HTR-8/SVneo (cell line): ENCODE data around the gene FN1.

Source experiments
- DNase-seq: peaks from one replicate; pipeline ENCODE4 v3.0.0; 2011; ENCODE audit warnings: low spot score, mixed read lengths; ENCODE audit not compliant: insufficient read length
- FAIRE-seq: peaks from 2 replicates; lab custom pipeline; 2011; peaks lifted over from hg19 to GRCh38; lab: Jason Lieb, UNC

The FN1 gene

DNA sequence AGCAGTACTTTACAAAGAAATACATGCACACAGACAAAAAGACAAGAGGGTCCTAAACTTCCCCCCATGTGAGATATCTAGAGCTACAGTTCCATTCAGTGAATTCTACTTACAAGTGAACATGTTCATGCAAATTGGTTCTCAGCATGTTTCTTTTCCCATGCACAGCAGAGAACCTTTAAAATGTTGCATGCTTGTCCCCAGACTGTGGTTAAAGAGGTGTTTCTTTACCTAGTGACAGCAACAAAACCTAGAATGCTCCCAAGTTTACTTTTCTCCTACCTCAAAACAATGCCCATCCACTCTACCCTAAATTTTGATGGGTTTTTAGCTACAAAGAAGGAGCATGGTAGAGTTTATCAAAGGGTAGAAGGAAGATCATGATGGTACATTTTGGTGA is 43.7 kb downstream of the FN1 start:
- FAIRE-seq (no peak), DNase-seq (no peak)

DNA sequence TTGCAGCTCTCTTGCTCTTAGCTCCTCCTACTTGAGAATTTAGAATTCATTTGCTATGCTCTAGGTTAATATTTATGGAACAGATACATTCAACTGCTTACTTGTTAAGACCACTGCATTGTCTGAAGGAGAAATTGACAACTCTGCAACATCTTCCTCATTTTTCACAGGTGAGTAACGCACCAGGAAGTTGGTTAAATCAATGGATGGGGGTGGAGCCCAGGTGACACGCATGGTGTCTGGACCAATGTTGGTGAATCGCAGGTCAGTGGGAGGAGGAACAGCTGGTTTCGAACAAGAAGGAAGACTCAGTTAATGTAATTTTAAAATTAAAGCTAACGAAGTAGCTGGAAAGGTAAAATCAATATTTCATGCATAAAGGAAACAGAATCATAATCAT is 44.3 kb downstream of the FN1 start:
- no peak for FAIRE-seq

GRCh38 chr2:215390550-215390913 is 45.3 kb downstream of the FN1 start:
- FAIRE-seq (no peak), DNase-seq (no peak)

More for the DNA sequence above, 44.3 kb downstream of the FN1 start:
- no peak for DNase-seq

GRCh38 chr2:215388002-215388728 is 47.7 kb downstream of the FN1 start:
- no peak for FAIRE-seq
- no peak for DNase-seq

DNA sequence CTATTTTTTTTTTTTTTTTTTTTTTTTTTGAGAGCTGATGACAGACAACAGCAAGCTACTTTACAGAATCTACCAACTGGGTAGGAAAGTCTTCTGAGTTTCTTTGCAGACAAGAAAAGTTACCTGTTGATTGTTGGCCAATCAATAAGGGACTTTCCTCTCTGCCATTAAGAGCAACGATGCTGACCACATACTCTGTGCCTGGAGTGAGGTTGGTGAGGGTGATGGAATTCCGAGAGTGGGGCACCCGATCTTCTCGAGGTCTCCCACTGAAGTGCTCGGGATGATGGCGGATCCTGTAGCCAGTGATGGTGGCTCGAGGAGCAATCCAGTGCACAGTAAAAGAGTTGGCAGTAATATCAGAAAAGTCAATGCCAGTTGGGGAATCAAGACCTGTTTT is 49.3 kb downstream of the FN1 start:
- no peak for DNase-seq

GRCh38 chr2:215384710-215385109 is 51.2 kb downstream of the FN1 start:
- DNase-seq (no peak), FAIRE-seq (no peak)

More for the DNA sequence above, 49.3 kb downstream of the FN1 start:
- FAIRE-seq = no peak

DNA sequence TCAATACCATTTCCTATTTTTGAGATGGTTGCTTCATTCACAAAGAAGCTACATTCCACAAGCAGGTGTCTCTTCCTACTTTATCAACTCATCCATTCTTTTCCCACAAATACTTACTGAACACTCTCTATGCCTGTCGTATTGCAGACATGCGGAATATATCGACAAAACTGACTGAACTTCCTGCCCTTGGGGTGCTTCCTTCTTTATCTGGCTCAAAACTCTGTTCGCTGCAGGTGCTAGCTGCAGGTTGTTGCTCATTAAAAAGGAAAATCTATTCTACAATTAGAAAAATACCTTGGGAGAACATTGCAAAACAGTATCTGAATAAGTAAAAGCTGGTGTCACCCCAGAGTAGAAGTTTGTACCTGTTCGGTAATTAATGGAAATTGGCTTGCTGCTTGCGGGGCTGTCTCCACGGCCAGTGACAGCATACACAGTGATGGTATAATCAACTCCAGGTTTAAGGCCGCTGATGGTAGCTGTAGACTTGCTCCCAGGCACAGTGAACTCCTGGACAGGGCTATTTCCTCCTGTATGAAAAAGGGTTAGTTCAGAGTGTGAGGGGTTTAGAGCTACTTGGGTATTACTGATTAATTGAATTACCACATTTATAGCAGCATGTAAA is 52.1 kb downstream of the FN1 start:
- DNase-seq (no peak), FAIRE-seq (no peak)

DNA sequence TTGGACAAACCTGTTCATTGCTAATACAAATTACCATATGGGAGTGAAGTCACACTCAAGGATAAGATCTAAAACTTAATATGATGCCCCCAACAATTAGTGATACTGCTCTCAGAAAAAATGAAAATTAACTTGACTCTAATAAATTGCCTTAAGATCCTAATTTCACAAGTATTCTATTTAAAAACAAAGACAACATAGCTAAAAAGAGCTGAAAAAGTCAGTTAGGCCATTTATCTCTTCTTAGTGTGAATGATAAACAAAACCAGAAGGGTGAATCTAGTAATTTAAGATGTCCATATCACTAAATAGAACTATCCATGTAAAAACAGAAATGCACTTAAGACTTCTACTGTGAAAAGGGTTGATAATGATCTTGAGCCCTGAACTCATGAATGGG is 53.4 kb downstream of the FN1 start:
- FAIRE-seq = no peak
- no peak for DNase-seq

GRCh38 chr2:215382011-215382410 is 53.9 kb downstream of the FN1 start:
- DNase-seq (no peak), FAIRE-seq (no peak)

- DNase-seq (no peak), FAIRE-seq (no peak)
Measured at GRCh38 chr2:215380699-215381098, 55.2 kb downstream of the FN1 start.

- FAIRE-seq (no peak), DNase-seq (no peak)
Measured at GRCh38 chr2:215379948-215380347, 55.9 kb downstream of the FN1 start.

- DNase-seq (no peak), FAIRE-seq (no peak)
Measured at GRCh38 chr2:215379039-215379438, 56.8 kb downstream of the FN1 start.

GRCh38 chr2:215378045-215378444 is 57.8 kb downstream of the FN1 start:
- DNase-seq (no peak), FAIRE-seq (no peak)

- DNase-seq (no peak), FAIRE-seq (no peak)
Measured at GRCh38 chr2:215377283-215377682, 58.6 kb downstream of the FN1 start.

DNA sequence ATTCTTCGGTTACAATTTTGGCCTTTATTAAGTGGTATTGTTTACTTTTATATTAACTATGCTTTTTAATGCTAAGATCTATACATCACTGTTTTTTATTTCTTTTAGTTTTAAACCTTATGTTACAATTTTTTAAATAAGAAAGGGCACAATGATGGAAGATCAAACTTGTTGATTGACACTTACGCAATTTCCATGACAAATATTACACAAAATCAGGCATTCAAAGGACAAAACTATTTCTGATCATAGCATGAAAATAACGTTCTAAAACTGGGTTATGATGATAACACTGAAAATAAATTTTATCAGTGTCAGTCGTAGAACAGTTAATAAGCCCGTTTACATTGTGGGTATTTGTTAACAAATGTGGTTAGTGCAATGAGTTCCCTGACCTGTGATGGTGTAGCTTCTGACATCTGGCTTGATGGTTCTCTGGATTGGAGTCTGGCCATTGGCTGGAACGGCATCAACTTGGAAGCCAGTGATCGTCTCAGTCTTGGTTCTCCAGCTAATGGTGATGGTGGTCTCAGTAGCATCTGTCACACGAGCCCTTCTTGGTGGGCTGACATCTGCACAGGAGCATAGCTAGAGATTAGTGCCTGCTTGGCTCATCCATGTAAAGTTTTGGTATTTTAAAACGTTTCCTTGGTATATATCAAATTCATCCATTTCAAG is 59.6 kb downstream of the FN1 start:
- no peak for FAIRE-seq

GRCh38 chr2:215375467-215375830 is 60.4 kb downstream of the FN1 start:
- FAIRE-seq = no peak
- DNase-seq = no peak

More for the DNA sequence above, 59.6 kb downstream of the FN1 start:
- no peak for DNase-seq

- DNase-seq (no peak), FAIRE-seq (no peak)
Measured at GRCh38 chr2:215374642-215375466, 61.0 kb downstream of the FN1 start.

- FAIRE-seq = no peak
Measured at GRCh38 chr2:215374002-215374401, 61.9 kb downstream of the FN1 start.

DNA sequence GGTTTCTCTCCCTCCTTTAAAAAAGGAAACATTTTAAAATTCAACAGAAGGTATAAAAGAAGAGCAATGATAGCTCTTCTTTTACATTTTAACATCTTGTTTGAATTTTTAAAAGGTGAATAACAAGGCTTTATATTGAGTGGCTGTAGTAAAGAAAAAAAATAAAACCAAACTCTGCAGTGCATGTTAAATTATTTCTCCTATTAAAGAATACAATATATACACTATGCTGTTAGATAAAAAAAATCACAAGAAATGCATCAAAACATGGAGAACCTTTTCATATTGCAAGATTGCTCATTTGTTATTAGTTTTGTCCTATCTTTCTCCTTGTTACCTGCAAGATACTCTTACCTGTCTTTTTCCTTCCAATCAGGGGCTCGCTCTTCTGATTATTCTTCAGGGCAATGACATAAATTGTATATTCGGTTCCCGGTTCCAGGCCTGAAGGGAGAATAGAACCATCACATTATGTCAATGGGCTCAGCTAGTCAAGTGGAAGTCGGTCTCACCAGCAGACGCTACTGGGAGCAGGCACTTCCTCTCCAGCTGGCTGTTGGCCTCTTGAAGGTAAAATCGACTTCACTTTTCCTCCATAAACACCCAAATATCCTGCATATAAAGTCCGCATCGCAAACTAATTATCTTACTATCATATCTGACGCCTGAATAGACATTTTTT is 62.8 kb downstream of the FN1 start:
- FAIRE-seq = no peak
- DNase-seq = no peak

More at GRCh38 chr2:215374002-215374401, 61.9 kb downstream of the FN1 start:
- no peak for DNase-seq
